ENCODE data around the gene DNER. TPM values are rescaled to one million over a fixed set of nuclear protein-coding genes. Genes with fewer than 3 reads are reported as not detected.

Gene DNER
- polyA plus RNA-seq, 2 of the 4 experiments (the other 2 are of a cell fraction), result 0.34 to 4.2 TPM

- DNase-seq (ENCODE audit: low read depth in 1 of 2, low spot score in 1 of 2), result no peak
- Histone ChIP-seq H3K27ac (no peak overlapping the region), H3K4me1 (no peaks in the 10 kb centered on the region), H3K4me2 (no peak overlapping the region), H3K9me3 (no peaks in the 10 kb centered on the region), H3K4me3 (no peak overlapping the region)
- CTCF ChIA-PET, result interaction anchor here (0.7 kb wide), 1 partner anchor 23 kb away, joined by 3 read pairs; no protein-coding TSS in a partner anchor
- POLR2A ChIA-PET, result no interaction called here
- TF ChIP-seq TFCP2L1 (CRISPR knock-in tag; IDR thresholded peaks at IDR 0.05), result no peak
- no peak for TF ChIP-seq FOXS1 (CRISPR knock-in tag; IDR thresholded peaks at IDR 0.05)
- no peak for TF ChIP-seq RCOR1 (IDR thresholded peaks at IDR 0.05; ENCODE audit: low read depth, low read length)
- TF ChIP-seq RARB (CRISPR knock-in tag; IDR thresholded peaks at IDR 0.05), result no peak
- TF ChIP-seq E2F6 (IDR thresholded peaks at IDR 0.05; ENCODE audit: borderline replicate concordance, low read depth), result no peak
- no peak for TF ChIP-seq NR3C1 (IDR thresholded peaks at IDR 0.05)
- no peak for TF ChIP-seq KDM1A (IDR thresholded peaks at IDR 0.05; ENCODE audit: low read depth)
- TF ChIP-seq REST (IDR thresholded peaks at IDR 0.05), result no peak
- no peak for TF ChIP-seq ZNF302 (CRISPR knock-in tag; IDR thresholded peaks at IDR 0.05)
- TF ChIP-seq NPAS2 (CRISPR knock-in tag; IDR thresholded peaks at IDR 0.05; ENCODE audit: borderline replicate concordance), result no peak
- TF ChIP-seq EHMT2 (IDR thresholded peaks at IDR 0.05; ENCODE audit: low read depth), result no peak
- ATAC-seq, result no peak
- 75% methylated on average over 4 of the region's 4 CpGs for WGBS (ENCODE audit: missing lambda C conversion rate)
- no peak for FAIRE-seq
Measured at GRCh38 chr2:229520691-229521096, 193.7 kb downstream of the DNER start.

- TF ChIP-seq ZFP36 (IDR thresholded peaks at IDR 0.05; ENCODE audit: borderline replicate concordance, partially characterized antibody) (no peak), MAX (IDR thresholded peaks at IDR 0.05) (no peak), PHF8 (IDR thresholded peaks at IDR 0.05; ENCODE audit: borderline replicate concordance, low read depth) (no peak), REST (IDR thresholded peaks at IDR 0.05) (no peak), SMC3 (IDR thresholded peaks at IDR 0.05) (no peak), RNF2 (IDR thresholded peaks at IDR 0.05; ENCODE audit: borderline replicate concordance, low read depth) (no peak), MYC (IDR thresholded peaks at IDR 0.05; ENCODE audit: borderline replicate concordance, low read length) (no peak), BCL3 (IDR thresholded peaks at IDR 0.05) (no peak), FOSB (CRISPR knock-in tag; IDR thresholded peaks at IDR 0.05) (no peak), JUN (IDR thresholded peaks at IDR 0.05) (no peak)
- WGBS (ENCODE audit: missing lambda C conversion rate), result 39% methylated on average over 11 of the region's 11 CpGs
- ATAC-seq, result no peak
- Histone ChIP-seq H3K27ac (no peak overlapping the region), H3K4me1 (no peaks in the 10 kb centered on the region), H3K9me3 (no peaks in the 10 kb centered on the region), H3K4me2 (no peak overlapping the region), H3K4me3 (no peak overlapping the region)
- POLR2A ChIA-PET, result no interaction called here
- CTCF ChIA-PET, result interaction anchor here (0.7 kb wide), 1 partner anchor 67 kb away, joined by 3 read pairs; no protein-coding TSS in a partner anchor
- no peak for DNase-seq (ENCODE audit: low read depth in 1 of 2, low spot score in 1 of 2)
- FAIRE-seq, result no peak
Measured at GRCh38 chr2:229519655-229520430, 194.5 kb downstream of the DNER start.
